GM12892 (cell line): ENCODE data around the gene CAPN1.

Source experiments
- POLR2A ChIP-seq: IDR thresholded peaks from 2 replicates; pipeline ENCODE4 v1.6.1; 2011; ENCODE audit warnings: low read depth, low read length, control low read depth
- POLR2AphosphoS5 ChIP-seq: IDR thresholded peaks from 2 replicates; pipeline ENCODE4 v1.6.1; 2011; ENCODE audit warnings: low read depth, low read length, control low read depth

DNA sequence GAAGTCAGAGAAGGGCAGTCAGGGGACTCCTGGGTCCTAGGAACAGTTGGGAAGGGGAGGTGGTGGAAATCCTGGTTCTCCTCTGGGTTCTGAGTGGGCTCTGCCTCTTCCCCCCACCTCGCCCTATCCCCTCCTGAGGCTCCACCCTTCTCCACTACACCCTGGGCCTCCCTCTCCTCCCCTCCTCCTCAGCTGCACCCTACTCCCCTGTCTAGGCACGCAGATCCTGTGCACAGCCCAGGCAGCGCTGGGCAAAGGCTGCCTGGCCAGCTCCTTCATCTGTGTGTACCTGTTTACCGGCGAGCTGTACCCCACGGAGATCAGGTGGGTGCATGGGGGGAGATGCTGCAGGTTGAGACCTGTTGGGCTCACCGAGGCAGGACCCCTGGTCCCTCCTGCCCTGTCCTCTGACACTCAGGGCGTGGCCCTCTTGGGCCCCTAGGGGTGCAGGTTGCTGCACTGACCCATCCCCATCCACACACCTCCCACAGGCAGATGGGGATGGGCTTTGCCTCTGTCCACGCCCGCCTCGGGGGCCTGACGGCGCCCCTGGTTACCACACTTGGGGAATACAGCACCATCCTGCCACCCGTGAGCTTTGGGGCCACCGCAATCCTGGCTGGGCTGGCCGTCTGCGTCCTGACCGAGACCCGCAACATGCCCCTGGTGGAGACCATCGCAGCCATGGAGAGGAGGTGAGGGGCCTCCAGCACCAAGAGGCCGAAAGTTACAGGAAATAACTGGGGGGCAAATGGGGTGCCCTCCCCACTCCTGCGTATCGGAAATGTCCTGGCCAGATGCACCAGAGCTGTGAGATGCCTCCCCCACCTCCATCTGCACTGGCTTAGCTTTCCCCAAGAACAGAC lies 54.7 kb downstream of the CAPN1 start:
- TF ChIP-seq POLR2A: no peak
- TF ChIP-seq POLR2AphosphoS5: no peak
